HG02884 (cell line): ENCODE measurements around the gene GAS2L1.

Experiments used
- ATAC-seq: cut with Tn5 transposase; IDR thresholded peaks from one replicate; pipeline ENCODE4 v1.9.1; 2021; ENCODE audit warnings: mild to moderate bottlenecking, moderate library complexity; ENCODE audit not compliant: unreplicated experiment

GAS2L1 gene

GRCh38 chr22:29325785-29326315 is 19.4 kb downstream of the GAS2L1 start:
- ATAC-seq, result no peak

- no peak for ATAC-seq
Observed at GRCh38 chr22:29326481-29326880, 20.0 kb downstream of the GAS2L1 start.

- ATAC-seq, result no peak
Observed at GRCh38 chr22:29327089-29327764, 20.8 kb downstream of the GAS2L1 start.

GRCh38 chr22:29328055-29328454 is 21.6 kb downstream of the GAS2L1 start:
- ATAC-seq, result no peak

GRCh38 chr22:29328566-29329500 is 22.4 kb downstream of the GAS2L1 start:
- ATAC-seq, result no peak

- no peak for ATAC-seq
Observed at GRCh38 chr22:29329581-29329980, 23.1 kb downstream of the GAS2L1 start.

- no peak for ATAC-seq
Observed at GRCh38 chr22:29330291-29330690, 23.8 kb downstream of the GAS2L1 start.

GRCh38 chr22:29330753-29331152 is 24.3 kb downstream of the GAS2L1 start:
- ATAC-seq, result no peak

GRCh38 chr22:29331213-29331612 is 24.8 kb downstream of the GAS2L1 start:
- ATAC-seq, result no peak

GRCh38 chr22:29331658-29332300 is 25.3 kb downstream of the GAS2L1 start:
- ATAC-seq, result no peak

GRCh38 chr22:29332886-29333496 is 26.5 kb downstream of the GAS2L1 start:
- ATAC-seq, result no peak

GRCh38 chr22:29334148-29334547 is 27.7 kb downstream of the GAS2L1 start:
- ATAC-seq, result no peak

- ATAC-seq, result no peak
Observed at GRCh38 chr22:29334696-29335344, 28.4 kb downstream of the GAS2L1 start.

GRCh38 chr22:29335656-29336055 is 29.2 kb downstream of the GAS2L1 start:
- ATAC-seq, result no peak

- ATAC-seq, result no peak
Observed at GRCh38 chr22:29336751-29337490, 30.5 kb downstream of the GAS2L1 start.

- ATAC-seq, result no peak
Observed at GRCh38 chr22:29337631-29338284, 31.3 kb downstream of the GAS2L1 start.

GRCh38 chr22:29338398-29338797 is 31.9 kb downstream of the GAS2L1 start:
- no peak for ATAC-seq

- ATAC-seq, result no peak
Observed at GRCh38 chr22:29339381-29340235, 33.2 kb downstream of the GAS2L1 start.
